Measurements from ENCODE around the gene DSTN.

DNA sequence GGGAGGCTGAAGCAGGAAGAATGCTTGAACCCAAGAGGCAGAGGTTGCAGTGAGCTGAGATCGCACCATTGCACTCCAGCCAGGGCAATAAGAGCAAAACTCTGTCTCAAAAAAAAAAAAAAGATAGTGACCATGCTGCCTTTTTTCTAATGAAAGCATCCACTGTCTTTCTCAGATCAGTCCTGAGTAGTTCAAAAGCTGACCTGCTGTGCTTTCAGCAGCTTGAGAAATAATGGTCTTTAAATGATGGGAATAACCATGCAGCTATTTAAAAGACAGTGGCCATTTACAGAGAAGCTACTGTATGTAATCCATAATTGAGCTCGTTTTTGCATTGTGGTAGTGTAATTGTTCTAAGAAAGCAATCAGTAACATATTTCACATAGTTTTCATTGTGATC, 36.1 kb downstream of the DSTN start:
- TF ChIP-seq, protein P1, sequence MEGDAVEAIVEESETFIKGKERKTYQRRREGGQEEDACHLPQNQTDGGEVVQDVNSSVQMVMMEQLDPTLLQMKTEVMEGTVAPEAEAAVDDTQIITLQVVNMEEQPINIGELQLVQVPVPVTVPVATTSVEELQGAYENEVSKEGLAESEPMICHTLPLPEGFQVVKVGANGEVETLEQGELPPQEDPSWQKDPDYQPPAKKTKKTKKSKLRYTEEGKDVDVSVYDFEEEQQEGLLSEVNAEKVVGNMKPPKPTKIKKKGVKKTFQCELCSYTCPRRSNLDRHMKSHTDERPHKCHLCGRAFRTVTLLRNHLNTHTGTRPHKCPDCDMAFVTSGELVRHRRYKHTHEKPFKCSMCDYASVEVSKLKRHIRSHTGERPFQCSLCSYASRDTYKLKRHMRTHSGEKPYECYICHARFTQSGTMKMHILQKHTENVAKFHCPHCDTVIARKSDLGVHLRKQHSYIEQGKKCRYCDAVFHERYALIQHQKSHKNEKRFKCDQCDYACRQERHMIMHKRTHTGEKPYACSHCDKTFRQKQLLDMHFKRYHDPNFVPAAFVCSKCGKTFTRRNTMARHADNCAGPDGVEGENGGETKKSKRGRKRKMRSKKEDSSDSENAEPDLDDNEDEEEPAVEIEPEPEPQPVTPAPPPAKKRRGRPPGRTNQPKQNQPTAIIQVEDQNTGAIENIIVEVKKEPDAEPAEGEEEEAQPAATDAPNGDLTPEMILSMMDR (conservative IDR thresholded peaks at IDR 0.05) = no peak
- no peak for TF ChIP-seq ZFX (IDR thresholded peaks at IDR 0.05)
